LoVo (cell line): ENCODE data around the gene SHC1.

ENCODE experiments used
- DNase-seq: peaks from one replicate; pipeline ENCODE4 v3.0.0-alpha.2; 2016; ENCODE audit warnings: low spot score

Gene SHC1

DNA sequence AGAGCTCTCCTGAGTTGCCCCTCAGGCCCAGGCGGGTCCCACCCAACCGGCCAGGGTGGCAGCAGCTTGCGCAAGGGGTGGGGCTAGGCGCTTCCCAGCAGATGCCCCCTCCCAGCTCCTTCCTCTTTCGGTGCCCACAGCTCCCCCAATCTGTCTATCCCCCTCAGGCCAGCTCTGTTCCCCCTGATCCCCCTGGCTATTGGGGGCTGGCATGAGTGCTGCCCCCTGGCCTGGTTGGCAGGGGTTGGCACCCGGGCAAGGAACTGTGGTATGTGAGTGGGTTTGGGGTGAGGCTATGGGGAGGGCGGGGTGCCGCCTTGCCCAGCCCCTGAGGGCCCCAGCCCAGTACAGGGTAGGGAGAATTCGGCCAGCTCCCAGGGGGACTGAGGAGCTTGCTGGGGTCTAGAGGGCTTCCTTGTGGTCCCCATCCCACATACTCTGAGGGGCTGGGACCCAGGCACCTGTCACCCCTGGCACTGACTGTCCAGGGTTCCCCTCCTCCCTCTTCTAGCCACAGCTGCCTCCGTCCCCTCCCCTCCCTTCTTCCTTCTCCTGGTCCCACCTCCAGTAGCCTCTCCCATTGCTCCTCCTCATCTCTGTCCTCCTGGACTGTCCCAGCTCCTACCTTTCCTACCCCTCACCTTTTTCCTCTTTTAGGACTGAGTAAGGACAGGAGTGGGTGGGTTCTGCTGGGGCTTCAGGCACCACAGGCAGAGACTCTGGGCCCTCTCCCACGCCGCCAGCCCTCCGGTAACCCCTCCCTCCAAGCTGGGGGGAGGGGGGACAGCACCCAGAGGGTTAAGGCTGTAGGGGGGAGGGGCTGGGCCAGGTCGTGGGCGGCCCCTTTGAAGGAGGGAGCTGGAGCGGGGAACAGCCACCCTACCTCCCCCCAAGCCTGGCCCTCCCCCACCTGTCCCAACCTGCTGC is 37.7 kb upstream of the SHC1 start:
- DNase-seq: no peak

DNA sequence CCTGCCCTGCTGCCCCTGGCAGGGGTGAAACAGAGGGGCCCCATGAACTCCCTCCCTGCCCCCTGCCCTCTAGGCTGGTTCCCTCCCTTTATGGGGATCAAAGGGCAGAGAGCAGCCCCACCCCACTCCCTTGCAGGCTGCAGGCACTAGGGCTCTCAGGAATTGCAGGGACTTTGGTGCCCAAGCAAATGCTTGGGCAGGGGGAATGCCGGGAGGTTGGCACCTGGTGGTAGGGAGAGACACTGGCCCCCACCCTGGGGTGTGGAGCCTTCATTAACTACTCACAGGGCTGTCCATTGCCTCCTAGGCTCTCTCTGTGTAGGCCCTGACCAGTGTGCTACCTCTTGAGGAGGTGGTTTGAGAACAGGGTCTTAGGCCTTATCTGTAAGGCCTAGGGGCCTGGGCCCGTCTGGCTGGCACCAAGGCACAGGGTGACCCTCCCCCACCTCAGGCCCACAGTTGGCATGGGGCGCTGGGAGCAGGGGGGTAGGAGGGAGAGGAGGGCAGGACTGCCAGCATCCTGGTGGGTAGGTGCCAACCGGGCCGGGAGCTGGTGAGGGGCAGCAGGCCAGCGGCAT is 36.8 kb upstream of the SHC1 start:
- no peak for DNase-seq

DNA sequence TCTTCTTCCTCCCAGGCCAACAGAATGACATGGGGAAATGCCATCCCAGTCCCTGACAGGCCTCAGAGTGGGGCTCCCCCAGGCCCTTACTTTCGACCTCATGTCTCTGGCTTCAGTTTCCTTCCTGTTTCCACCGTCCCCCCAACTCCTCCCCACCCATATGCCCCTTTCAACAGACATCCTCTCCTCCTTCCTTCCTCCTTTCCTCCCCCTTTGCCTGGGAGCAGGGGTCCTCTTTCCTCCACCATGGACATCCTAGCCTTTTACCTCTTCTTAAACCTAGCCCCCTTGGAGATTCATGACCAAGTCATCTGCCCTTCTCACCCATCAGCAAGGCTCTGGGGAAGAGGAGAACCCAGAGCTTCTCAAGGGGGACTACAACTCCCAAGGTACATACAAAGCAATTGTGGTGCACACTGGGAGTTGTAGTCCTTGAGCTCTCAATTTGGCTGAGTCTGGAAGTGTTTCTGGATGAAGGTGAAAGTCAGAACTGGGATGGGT is 36.1 kb upstream of the SHC1 start:
- no peak for DNase-seq

DNA sequence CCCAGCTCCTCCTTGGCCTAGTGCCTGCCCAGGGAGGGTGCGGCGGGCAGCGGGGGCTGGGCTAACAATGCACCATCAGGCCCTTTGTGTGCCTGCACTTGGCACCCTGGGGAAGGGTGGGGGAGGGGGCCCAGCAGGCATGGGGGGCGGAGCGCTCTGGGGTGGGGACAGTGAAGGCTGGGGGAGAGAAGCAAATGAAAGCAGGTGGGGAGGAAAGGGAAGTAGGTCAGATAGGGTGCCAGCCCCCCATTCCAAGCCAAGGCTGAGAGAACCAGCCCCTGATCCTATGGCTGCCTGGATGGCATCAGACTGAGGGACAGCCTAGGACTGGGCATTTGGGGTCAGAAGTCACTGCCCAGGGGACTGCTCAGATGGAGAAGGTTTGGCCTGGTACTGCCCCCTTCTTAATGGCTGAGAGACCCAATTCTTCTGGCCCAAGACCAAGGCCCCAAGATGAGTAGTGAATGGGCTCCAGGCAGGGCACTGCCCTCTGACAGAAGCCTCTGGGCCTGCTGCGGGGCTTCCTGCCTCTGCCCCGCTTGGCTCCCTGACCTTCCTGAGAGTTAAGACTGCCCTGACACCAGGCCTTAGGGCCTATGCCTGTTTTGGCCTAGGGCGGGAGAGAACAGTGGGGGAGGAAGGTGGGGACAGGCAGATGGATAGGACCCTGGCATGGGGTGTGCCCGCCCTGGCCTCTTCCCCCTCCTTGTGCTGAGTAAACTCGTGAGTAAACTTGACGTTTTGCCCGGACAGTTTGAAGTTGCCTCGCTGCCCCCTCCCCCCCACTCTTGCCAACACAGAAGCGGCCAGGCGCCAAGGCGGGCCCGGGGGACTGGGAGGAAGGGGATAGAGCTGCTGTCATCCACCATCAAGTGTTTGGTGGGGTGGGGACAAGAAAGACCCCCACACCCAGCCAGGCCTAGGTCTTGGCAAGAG is 34.8 kb upstream of the SHC1 start:
- DNase-seq: no peak

DNA sequence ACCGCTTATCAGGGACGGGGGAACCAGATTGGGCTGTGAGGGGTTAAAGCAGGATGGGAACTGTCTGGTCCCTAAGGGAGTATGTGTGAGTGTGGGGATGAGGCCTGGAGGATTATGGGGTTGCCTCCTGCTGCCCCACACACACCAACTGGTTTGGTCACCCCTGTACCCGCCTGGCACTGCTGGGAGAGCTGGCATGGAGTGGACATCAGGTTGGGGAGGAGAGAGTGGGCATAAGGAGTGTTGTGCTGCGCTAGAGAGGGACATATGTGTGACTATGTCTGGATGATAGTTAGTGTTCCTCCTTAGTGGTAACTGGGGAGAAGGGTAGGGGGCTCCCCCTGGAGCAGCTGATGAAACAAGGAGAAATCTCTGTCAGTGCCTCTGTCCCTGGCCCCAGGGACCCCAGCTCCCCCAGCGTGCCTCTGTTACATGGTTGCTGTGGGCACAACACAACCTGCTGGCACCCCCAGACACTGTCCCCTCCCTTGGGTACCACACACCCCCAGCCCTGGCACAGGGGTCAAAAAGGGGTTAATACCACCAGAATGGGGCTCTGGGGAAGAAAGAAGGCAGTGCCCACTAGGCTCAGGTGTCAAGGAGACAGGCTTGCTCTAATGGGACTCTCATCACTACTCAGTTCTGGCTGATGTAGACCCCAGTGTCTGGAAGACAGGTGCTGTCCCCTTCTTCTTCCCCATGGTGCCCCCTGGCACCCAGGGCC is 34.0 kb upstream of the SHC1 start:
- no peak for DNase-seq

DNA sequence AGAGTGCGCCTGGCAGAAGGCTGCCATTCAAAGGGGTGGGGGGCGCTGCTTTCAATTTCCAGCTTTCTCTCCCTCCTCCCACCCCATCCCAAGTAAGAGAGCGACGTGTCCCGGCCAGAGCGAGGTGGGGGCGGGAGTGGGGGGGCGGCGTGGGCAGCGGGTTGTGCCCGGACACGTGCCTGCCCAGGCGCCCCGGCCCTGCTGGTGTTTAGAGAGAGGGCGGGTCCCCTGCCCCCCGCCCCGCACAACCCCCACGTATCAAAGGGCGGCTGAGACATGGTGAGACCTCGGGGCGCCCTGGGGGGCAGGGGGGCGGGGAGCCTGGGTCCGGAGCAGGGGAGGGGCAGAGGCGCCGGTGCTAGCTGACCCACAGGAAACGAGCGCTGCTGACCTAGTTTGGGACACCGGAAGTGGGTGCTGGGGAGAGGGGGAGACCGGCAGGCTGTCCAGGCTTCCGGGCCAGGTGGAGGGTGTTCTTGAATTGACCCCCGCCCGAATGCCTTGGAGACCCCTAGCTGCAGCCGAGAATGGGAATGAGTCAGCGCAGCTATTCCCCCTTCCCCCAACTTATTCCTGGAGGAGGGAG is 33.3 kb upstream of the SHC1 start:
- peak; percentile 35 for DNase-seq

DNA sequence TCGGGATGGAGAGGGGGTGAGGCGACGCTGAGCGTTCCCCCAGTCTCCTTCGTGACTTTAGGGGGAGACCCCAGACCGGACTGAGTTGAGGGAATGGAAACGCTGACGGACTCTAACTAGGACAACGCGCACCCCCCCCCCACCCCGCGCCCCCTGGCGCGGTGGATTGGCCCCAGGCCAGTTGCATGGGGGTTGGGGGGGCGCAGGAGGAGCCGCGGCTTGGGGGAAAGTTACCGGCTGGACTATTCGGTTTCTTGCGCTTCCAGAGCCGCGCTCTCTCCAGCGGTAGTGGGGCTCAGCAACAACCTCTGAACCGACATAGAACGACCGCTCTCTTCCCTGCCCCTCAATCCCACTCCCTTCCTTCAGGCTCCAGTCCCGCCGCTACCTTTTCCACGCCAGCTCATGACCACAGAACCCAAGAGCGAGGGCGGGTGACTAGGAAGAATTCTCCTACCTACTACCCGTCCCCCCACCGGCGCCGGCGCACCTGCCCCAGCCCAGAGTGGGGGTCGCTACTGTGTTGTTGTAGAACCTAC is 32.7 kb upstream of the SHC1 start:
- no peak for DNase-seq

DNA sequence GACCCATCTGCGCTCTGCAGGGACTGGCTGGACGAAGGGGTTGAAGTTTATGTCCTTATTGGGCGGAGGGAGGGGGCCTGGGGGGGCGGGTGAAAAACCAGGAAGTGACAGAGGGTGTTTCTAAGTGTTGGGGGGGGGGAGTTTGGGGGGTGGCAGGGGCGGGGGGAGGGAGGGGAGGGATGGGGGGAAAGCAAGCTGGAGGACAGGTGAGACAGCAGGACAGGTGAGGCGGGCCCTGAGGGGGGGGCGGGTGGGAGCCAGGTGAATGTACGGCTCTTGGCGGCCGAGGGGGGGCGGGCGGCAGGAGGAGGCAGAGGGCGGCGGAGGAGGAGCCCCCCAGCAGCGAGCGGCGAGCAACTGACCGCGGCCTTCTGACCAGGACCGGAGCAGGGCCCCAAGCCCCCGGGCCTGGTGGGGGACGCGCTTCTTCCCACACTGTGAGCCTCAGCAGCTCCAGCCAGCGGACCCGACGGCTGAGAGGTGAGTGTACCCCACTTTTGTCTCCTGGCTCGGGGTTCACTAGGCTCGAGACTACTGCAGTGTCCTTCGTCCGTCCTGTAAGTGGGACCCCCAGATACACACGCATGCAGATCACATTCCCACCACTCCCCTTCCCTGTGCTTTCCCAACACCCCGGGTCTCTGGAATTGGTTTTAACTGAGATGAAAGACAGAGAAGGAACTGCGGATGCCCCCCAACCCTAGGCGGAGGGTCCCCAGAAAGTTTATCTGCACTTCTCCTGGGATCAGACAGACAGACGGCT is 32.1 kb upstream of the SHC1 start, which contains the start of gene ZBTB7B:
Gene ZBTB7B, plus strand, starts transcription at position 339 of the 763 bp plus-strand sequence. CDS start 11,859 bp downstream, outside the sequence.
- DNase-seq: peak; percentile 48

DNA sequence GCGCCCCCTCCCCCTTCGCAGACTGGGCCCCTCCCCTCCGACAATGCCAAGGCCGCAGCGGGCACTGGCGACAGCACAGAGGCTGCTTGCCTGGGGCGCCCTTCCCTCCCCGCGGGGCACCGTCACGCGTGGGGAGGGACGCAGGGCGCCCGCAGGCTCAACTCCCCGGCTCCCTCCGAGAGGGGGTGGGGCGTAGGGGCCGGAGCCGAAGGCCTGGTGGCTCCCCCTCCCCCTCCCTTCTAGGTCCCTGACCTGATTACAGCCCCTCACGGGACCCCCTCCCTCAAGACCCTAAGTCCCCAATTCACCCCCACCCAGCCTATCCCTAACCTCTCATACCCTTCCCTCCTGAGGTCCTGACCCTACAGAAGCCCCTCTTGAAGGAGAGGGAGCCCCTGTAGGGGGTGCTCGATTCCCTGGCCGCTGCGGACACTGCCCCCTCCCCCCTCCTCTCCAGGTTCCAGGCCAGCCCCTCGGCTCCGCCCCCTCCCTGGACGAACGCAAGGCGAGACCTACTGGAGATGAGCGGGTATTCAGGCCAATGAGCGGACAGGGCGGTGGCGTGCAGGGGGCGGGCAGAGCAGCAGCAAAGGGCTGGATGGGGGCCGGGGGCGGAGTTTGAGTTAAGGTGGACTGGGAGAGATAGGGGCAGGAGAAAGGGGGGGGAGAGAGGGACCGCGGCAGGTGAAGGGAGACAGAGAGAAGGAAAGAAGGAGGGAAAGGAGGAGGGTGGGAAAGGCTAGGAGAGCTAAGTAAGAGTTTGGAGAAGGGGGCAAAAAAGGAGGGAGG is 31.3 kb upstream of the SHC1 start:
- DNase-seq: peak; percentile 98

DNA sequence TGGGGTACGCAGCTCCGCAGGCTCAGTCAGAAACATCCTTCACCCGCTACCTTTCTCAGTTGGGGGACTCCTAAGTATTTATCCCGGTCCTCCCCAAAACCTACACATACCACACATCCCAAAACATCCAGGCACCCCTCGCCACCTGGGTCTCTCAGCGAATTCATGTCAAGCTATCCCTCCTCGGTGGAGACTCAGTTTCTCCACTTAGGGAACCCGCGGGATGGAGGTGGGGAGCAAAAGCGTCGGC is 30.8 kb upstream of the SHC1 start:
- DNase-seq: no peak

DNA sequence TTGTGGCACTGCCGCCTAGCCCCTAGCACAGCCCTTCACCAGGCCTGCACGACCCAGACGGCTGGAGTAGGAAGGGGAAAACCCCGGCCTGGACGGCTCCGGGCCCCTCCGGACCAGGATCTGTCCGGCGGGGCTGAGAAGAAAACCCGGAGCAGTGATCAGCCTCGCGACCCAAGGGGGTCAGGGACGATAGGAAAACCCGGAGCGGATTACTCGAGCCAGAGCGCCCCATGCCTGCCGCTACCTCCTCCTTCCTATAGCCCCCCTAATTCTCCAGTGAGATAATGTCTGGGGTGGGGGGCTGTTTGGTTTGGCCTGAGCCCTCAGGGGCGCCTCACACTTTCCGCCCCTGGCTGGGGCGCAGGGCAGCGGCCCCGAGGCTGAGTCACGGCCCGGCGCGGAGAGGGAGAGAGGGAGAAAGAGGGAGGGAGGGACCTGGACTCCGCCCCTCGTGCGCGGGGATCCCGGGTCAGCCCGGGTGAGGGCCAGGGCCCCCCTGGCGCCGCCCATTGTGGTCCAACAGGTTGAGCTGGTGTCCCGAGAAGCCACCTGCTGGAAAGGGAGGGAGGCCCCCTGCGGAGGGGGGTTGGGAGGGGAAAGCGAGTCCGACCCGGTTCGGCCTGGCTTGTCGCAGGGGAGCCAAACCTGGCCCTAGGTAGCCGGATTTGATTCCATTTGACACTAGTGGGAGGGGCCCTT is 30.3 kb upstream of the SHC1 start:
- peak; percentile 91 for DNase-seq

DNA sequence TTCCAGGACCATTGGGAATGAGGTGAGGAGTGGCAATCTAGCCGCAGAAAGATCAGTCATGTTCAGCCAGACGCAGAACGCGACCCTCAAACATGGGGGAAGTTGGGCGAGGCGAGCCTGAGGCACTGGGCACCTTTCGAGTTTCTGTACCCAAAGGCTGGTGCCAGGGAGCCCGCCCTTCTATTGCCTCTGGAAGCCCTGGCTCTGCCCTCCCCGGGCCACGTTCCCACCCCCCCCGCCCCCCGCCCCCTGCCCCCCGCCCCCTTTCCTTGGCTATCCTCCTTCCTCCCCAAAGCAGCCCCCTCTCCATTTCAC is 29.8 kb upstream of the SHC1 start:
- no peak for DNase-seq

DNA sequence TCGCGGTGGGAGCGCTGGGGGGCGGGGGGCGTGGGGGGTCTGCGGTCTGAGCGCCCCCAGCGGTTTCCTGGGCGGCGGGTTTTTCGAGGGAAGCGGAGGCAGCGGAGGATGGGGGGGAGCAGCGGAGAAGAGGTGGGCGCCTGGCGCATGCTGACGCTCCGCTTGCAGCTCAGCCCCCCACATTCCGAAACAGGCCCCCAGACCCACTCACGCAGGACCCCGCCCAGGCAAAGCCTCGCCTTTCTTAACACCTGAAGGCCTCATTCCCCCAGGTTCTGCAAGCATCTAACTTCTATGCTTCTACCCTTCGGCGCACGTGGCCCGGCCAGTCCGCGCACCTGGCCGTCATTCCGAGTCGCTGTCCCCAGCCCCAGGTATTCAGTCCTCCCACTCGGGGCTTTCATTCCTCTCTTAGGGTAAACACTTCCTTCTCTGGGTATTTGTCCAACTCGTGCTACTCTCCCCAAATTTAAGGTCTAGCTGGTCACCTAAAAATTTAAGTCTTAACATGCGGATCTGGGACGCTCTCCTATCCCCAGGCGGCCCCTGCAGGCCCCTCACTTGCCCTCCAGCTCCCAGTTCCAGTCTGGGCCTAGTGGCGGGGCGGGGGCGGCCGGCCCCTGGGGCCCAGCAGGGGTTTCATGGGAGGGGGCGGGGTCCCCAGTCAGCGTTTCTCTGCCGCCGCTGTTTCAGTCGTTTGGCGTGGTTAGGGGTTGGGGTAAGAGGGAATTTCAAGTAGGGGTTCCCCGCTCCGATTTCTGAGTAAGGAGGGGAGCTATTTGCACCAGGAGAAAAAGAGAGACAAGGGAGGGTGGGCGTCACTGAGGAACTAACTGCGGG is 29.2 kb upstream of the SHC1 start:
- DNase-seq: no peak

DNA sequence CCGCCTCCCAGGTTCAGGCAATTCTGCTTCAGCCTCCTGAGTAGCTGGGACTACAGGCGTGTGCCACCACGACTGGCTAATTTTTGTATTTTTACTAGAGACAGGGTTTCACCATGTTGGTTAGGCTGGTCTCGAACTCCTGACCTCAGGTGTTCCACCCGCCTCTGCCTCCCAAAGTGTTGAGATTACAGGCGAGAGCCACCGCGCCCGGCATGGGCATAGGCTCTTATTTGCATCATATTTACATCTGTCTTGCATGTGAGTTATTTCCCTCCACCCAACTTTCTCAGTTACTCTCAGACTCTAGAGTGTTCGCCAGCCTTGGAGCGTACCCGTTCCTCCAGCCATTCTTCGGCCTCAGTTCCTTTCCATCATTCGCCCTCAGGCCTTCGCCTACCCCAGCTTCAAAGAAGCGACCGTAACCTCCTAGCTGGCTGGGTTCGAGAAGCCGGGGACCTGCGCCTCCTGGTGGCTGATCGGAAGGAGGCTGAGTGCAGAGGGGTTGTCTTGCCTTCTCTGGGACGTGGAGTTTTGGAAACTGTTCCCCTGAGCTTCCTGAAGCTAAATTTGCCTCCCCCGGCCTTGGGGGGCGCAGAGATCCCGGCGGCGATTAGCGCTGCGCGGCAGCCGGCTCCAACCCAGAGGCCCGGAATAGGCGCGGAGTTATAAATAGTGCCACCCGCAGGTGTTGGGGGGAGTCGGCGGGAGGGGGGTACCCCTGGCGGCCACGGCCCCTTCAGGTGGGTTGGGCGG is 28.4 kb upstream of the SHC1 start:
- peak; percentile 39 for DNase-seq

DNA sequence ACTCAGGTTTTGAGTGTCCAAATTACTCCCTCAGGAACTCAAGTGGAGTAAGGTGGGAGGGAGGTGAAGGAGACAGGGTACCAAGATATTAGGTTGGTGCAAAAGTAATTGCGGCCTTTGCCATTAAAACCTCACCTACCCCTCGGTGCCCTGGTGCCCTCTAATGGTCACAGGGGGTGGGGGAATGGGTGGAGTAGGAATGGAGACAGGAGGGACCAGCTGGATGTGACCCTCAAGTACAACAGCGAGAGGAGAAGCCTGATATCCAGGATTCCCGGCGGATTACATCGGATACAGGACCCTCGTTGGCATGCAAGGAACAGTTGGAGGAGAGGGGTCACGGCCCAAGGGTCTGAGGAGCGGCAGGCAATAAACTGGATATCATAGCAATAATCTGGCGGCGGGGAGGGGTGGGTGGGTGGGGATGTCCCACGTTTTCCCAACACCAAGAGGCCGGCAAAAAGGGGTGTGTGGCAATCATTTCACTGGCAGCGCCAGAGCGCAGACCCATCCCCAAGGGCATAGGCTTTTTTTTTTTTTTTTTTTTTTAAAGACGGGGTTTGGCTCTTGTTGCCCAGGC is 27.7 kb upstream of the SHC1 start:
- DNase-seq: no peak

DNA sequence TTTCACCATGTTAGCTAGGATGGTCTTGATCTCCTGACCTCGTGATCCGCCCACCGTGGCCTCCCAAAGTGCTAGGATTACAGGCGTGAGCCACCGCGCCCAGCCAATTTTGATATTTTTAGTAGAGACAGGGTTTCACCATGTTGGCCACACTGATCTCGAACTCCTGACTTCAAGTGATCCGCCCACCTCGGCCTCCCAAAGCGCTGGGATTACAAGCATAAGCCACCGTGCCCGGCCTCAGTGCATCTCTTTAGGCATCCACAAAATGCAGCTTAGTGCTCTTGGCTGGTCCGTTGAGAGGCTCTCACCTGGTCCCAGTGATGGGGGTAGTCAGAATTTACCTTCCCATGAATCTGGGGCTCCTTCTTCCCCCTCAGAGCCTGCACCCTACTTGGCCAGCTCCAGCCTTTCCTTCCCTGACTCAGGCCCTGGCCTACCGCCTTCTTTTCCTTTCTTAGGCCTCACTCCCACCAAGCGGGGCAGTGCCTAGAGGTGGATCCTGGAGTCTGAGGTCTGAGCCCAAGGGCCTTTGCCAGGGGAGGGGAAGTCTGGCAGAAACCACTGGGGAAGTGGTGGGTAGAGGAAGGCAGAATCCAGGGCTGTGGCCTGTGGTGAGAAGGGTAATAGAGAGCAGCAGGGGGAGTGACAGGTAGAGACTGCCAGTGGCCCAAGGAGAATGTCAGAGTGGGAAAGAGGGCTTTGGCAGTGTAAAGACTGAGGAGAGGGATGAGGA is 26.6 kb upstream of the SHC1 start:
- no peak for DNase-seq
